Upper lobe of right lung (tissue), 1 donor: ENCODE data around the gene PLEKHG7. TPM values are rescaled to one million over a fixed set of nuclear protein-coding genes. Genes with fewer than 3 reads are reported as not detected.

Experiments
- ATAC-seq: fragments of 200-7000 bp; cut with Tn5 transposase; one replicate; pipeline ENCODE4 v1.9.1; 2020; ENCODE audit warnings: mild to moderate bottlenecking, moderate library complexity
- DNase-seq: peaks from one replicate; pipeline ENCODE4 v3.0.0-alpha.2; 2020
- H3K27ac ChIP-seq: fragments of 200-600 bp; one replicate; pipeline ENCODE4 v1.8.0; 2022
- H3K27me3 ChIP-seq: fragments of 200-600 bp; one replicate; pipeline ENCODE4 v1.8.0; 2022; ENCODE audit warnings: mild to moderate bottlenecking
- H3K36me3 ChIP-seq: fragments of 200-600 bp; one replicate; pipeline ENCODE4 v1.8.0; 2022
- H3K4me1 ChIP-seq: fragments of 200-600 bp; one replicate; pipeline ENCODE4 v1.8.0; 2022
- H3K4me3 ChIP-seq: fragments of 200-600 bp; one replicate; pipeline ENCODE4 v1.8.0; 2022; ENCODE audit warnings: mild to moderate bottlenecking
- H3K9me3 ChIP-seq: fragments of 200-600 bp; one replicate; pipeline ENCODE4 v1.8.0; 2022
- intact Hi-C: fragments of 100-400 bp; cut with DNase I; formaldehyde crosslinking; loops from one replicate; pipeline ENCODE4 v1.11.0; 2022
- total RNA-seq: library from RNA; stranded (reverse); fragmentation: NEBNext Ultra II Directional; extraction: Animal tissue kit (Norgen Biotek cat#: 25700); gene quantifications from one replicate; pipeline ENCODE4 v1.2.1, GENCODE V29; 2021
- TF ChIP-seq, protein P1 (sequence below): fragments of 200-600 bp; IDR thresholded peaks from one replicate; pipeline ENCODE4 v1.8.0; 2022; ENCODE audit warnings: antibody characterized with exemption
- donor health status: DM: no; HTN: yes; CAD: no; lungs with severe emphysema.

The PLEKHG7 gene
- total RNA-seq, 1 donor from 2014 or later, result not detected

DNA sequence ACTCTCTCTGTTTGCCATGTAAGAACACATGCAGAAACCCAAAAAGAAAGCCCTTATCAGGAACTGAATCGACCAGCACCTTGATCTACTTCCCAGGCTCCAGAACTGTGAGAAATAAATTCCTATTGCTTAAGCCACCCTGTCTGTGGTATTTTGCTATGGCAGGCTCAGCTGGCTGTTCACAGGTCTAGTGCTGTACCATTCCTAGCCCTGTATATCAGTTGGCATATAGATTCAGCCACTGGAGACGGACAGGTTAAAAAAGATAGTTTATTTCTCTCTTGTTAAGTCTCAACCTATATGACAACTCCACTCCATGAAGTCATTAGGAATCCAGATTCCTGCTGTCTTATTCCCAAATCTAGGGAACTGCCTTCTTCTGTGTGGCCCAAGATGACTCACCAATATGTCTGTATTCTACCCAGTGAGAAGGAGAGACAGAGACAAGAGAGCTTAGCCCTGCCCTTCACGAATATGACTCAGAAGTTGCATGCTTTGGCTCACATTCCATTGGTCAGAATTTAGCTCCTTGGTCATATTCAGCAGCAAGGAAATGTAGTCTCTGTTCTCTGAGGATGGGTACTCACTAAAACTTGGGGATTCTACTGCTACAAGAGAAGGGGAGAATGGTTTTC, 57.0 kb downstream of the PLEKHG7 start:
- TF ChIP-seq, protein P1, sequence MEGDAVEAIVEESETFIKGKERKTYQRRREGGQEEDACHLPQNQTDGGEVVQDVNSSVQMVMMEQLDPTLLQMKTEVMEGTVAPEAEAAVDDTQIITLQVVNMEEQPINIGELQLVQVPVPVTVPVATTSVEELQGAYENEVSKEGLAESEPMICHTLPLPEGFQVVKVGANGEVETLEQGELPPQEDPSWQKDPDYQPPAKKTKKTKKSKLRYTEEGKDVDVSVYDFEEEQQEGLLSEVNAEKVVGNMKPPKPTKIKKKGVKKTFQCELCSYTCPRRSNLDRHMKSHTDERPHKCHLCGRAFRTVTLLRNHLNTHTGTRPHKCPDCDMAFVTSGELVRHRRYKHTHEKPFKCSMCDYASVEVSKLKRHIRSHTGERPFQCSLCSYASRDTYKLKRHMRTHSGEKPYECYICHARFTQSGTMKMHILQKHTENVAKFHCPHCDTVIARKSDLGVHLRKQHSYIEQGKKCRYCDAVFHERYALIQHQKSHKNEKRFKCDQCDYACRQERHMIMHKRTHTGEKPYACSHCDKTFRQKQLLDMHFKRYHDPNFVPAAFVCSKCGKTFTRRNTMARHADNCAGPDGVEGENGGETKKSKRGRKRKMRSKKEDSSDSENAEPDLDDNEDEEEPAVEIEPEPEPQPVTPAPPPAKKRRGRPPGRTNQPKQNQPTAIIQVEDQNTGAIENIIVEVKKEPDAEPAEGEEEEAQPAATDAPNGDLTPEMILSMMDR, result no peak
- no peak overlapping the region for H3K4me3 ChIP-seq
- ATAC-seq, result no peak
- H3K9me3 ChIP-seq, result no peaks in the 10 kb centered on the region
- no peak overlapping the region for H3K27ac ChIP-seq
- no peaks in the 10 kb centered on the region for H3K36me3 ChIP-seq
- no peaks in the 10 kb centered on the region for H3K27me3 ChIP-seq
- H3K4me1 ChIP-seq, result no peaks in the 10 kb centered on the region
- no peak for DNase-seq
- intact Hi-C loops, result no loop called here

DNA sequence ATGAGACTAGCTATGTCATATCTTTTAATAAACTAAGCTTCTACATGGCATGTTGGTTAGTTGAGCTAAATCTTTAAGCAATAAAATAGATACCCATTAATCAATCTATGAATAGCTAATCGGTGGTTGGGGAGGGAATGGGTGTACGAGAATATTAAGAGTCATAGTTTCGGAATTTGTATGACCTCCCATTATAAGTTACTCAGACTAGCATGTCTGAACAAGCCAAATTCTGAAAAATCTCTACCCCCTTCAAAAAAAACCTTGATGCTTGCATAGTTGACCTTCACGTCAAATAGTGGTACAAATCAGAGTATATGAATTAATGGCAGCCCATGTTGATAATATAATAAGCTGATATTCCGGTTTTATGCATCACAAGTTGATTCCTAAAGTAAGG, 60.0 kb downstream of the PLEKHG7 start:
- H3K27me3 ChIP-seq, result no peaks in the 10 kb centered on the region
- H3K9me3 ChIP-seq, result no peaks in the 10 kb centered on the region
- ATAC-seq (no peak), DNase-seq (no peak)
- H3K27ac ChIP-seq, result no peak overlapping the region
- H3K36me3 ChIP-seq, result no peaks in the 10 kb centered on the region
- TF ChIP-seq, protein P1, result no peak
- intact Hi-C loops, result no loop called here
- H3K4me1 ChIP-seq, result no peaks in the 10 kb centered on the region
- no peak overlapping the region for H3K4me3 ChIP-seq

DNA sequence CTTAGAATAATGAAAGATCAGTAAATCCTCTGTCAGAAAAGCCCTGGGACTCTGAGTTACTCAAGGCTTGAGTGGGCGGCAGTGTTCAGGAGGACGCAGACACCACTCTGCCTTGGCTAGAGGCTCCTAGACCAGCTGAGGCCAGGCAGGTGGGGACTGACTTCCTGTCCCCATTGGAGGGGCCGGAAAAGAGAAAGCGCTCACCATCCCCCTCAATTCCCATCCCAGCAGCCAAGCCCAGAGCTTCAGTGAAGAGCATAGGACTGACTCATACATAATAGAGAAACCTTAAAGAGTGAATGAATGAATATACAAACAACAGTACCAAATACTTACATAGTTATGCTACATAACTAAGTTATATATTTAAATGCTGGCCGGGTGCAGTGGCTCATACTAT, 62.0 kb downstream of the PLEKHG7 start:
- intact Hi-C loops, result no loop called here
- no peaks in the 10 kb centered on the region for H3K36me3 ChIP-seq
- no peaks in the 10 kb centered on the region for H3K27me3 ChIP-seq
- H3K4me1 ChIP-seq, result peaks cover 16% of the 10 kb centered on the region
- ATAC-seq (peak; percentile 60), DNase-seq (no peak)
- H3K4me3 ChIP-seq, result no peak overlapping the region
- TF ChIP-seq, protein P1, result no peak
- no peak overlapping the region for H3K27ac ChIP-seq
- H3K9me3 ChIP-seq, result no peaks in the 10 kb centered on the region

DNA sequence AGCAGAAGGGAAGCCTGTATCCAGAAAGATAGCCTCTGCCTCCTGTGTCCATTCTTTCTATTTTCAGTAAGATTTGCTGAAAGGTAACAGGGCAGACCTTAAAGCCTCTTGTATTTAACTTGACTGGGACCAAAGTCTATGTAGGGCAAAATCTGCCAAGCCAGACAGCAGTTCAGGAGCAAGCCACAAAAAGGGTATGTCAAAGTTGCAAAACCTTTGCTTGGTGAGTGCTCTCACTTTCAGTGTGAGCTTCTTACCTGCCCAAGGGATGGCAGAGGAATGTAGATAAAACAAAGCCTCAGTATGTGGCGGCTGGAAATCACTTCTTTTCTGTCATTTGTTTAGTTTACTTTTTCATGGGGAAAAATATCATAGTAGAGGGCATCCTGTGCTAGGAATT, 63.1 kb downstream of the PLEKHG7 start:
- ATAC-seq, result no peak
- Histone ChIP-seq H3K27ac (no peak overlapping the region), H3K36me3 (no peaks in the 10 kb centered on the region), H3K9me3 (no peaks in the 10 kb centered on the region), H3K4me3 (no peak overlapping the region), H3K27me3 (no peaks in the 10 kb centered on the region), H3K4me1 (peaks cover 17% of the 10 kb centered on the region)
- TF ChIP-seq, protein P1, result no peak
- intact Hi-C loops, result no loop called here
- no peak for DNase-seq

DNA sequence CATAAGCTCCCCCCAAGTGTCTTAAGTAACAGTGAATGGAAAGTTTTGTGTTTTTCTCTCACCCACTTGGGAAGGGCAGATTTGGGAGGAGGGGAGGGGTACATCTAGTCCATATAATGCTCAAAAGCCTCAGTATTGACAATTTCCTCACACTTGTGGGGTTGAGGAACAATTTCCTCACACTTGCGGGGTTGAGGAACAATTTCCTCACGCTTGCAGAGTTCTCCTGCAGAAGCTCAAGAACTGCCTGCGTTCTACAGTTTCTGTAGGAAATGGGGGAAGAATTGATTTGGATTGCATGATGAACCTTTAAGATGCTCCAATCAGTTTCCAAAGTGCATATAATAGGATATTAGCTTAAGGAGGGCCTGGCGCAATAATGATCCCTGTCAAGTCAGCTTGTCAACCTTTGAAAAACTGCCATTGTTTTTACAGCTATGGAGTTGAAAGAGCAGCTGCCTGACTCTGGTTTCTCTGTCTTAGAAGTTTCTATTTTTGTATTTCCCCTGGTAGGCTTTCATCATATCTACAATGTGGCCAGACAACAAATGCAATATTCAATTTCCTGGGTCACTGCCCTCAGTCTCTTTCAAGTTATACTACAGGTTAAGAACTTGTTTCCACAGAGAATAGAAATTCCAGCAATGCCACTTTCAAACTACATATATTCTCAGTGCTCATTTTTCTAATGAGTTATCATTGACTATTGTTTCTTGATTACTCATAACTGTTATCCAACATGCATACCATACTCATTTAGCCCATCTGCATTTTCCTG, 66.5 kb downstream of the PLEKHG7 start:
- ATAC-seq (peak; percentile 51), DNase-seq (no peak)
- Histone ChIP-seq H3K27ac (no peak overlapping the region), H3K4me3 (no peak overlapping the region), H3K36me3 (no peaks in the 10 kb centered on the region), H3K9me3 (no peaks in the 10 kb centered on the region), H3K27me3 (no peaks in the 10 kb centered on the region), H3K4me1 (peaks cover 23% of the 10 kb centered on the region)
- intact Hi-C loops, result no loop called here
- TF ChIP-seq, protein P1, result no peak
